ENCODE measurements around the gene XCL1.

DNA sequence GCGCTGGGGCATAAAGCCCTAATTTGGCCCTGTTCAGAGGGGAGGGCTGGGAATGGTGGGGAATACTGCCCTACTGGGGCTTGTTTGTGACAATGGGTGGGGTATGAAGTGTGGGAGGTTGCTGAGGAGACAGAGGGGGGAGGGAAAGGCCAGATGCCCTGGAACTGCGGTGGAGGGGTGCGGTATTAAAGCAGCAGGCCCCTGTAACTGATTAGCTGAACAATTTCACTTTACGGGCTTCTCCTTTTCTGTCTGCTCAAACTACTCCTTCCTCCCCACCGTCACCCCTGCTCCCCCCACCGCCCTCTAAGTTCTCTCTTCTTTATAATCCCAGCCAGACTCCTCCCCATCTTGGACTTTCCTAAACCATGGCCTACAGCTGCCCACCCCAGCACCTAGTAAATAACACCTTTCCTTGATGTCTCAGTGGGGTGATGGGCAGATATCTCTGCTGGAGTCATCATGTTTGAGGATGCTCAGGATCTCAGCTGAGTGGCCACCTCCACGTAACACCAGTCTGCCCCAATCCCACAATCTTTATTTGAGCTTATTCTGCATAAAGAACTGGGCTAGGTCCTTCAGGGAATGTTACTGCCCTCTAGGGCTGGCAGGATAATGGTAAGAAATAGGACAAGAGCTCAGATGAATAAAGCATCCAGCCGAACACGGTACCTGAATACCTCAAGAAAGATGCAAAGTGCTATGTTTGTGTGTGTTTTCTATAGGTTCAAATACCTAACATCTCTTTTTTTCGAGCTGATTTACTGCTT is 33.5 kb downstream of the XCL1 start:
- TF ChIP-seq, protein P1, sequence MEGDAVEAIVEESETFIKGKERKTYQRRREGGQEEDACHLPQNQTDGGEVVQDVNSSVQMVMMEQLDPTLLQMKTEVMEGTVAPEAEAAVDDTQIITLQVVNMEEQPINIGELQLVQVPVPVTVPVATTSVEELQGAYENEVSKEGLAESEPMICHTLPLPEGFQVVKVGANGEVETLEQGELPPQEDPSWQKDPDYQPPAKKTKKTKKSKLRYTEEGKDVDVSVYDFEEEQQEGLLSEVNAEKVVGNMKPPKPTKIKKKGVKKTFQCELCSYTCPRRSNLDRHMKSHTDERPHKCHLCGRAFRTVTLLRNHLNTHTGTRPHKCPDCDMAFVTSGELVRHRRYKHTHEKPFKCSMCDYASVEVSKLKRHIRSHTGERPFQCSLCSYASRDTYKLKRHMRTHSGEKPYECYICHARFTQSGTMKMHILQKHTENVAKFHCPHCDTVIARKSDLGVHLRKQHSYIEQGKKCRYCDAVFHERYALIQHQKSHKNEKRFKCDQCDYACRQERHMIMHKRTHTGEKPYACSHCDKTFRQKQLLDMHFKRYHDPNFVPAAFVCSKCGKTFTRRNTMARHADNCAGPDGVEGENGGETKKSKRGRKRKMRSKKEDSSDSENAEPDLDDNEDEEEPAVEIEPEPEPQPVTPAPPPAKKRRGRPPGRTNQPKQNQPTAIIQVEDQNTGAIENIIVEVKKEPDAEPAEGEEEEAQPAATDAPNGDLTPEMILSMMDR (conservative IDR thresholded peaks at IDR 0.05 in 1 of 2, IDR thresholded peaks at IDR 0.05 in 1 of 2; ENCODE audit: low read depth in 1 of 2, low read length in 2 of 2) = no peak
- no peak for TF ChIP-seq EZH2 (IDR thresholded peaks at IDR 0.05; ENCODE audit: low read length, missing control alignments)

All from fibroblast of lung (primary cell).